ENCODE data around the gene BDP1. TPM values are rescaled to one million over a fixed set of nuclear protein-coding genes. Genes with fewer than 3 reads are reported as not detected.
"Not testable (repeated sequence)": the region's sequence is repeated elsewhere in the genome, so short reads cannot be mapped to it uniquely, and the experiment has no call there.

BDP1 gene
- total RNA-seq: 10 to 100 TPM; 26.5 to 42.9 (median 32.6) TPM

GRCh38 chr5:71455427-71456361, at the start of gene BDP1:
TSS of gene BDP1 (plus strand) at chr5:71455651. CDS start at chr5:71455878, 227 bp downstream.
- ATAC-seq (ENCODE audit: low FRiP score): peak; percentile 96
- DNase-seq (ENCODE audit: low spot score): peak; percentile 96
- TF ChIP-seq CTCF (IDR thresholded peaks at IDR 0.05): no peak

DNA sequence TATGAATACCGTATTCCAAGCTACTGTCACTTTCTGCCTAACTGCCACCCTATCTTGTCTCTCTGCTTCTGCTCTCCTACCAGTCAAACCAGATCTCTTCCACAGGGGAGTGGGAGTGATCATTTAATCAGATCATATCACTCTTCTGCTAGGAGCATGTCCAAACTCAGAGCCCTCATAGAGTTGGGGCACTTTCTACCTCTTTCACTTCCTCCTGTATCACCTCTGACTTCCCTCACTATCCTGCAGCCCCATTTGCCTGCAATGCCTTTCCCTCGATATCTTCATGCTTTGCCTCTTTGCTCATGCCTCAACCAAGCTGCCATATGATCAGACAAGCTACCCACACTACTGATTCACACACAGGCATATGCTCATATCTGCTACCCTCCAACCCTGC, 45.4 kb upstream of the BDP1 start:
- ATAC-seq (ENCODE audit: low FRiP score); DNase-seq (ENCODE audit: low spot score): not testable (repeated sequence)

DNA sequence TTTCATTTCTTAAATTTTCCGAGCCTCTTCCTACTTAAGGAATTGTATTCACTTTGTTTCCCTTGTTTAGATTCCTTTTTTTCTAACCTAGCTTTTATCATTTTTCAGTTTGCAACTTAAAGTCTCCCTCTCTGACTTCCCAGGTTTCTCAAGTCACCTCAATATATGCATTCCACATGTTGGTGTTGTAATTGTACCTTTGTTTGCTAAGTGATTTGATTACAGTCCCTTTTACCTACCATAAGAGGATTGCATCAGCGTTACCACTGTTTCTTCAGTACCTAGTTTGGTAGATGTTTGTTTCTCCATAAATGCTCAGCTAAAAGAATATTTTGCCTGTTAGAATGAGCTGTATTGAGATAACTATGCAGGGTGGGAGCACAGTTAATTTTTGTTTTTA, 39.8 kb upstream of the BDP1 start:
- ATAC-seq (ENCODE audit: low FRiP score): not testable (repeated sequence)

DNA sequence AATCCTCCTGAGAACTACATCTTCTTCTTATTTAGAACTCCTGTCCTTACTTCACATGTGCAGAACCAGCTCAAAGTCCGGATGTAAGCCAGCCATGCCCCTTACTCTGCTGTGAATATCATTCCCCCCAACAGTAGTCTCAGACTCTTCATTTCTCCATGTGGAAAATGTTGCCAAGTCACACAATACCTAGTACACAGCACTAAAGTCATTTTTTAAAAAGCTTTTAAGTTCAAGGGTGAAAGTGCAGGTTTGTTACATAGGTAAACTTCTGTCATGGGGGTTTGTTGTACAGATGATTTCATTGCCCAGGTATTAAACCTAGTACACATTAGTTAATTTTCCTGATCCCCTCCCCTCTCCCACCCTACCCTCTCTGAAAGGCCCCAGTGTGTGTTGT, 37.4 kb upstream of the BDP1 start:
- DNase-seq (ENCODE audit: low spot score); ATAC-seq (ENCODE audit: low FRiP score): not testable (repeated sequence)

More for the DNA sequence above, 39.8 kb upstream of the BDP1 start:
- DNase-seq (ENCODE audit: low spot score): not testable (repeated sequence)

GRCh38 chr5:71421278-71421677, 34.2 kb upstream of the BDP1 start:
- DNase-seq (ENCODE audit: low spot score); ATAC-seq (ENCODE audit: low FRiP score): not testable (repeated sequence)

DNA sequence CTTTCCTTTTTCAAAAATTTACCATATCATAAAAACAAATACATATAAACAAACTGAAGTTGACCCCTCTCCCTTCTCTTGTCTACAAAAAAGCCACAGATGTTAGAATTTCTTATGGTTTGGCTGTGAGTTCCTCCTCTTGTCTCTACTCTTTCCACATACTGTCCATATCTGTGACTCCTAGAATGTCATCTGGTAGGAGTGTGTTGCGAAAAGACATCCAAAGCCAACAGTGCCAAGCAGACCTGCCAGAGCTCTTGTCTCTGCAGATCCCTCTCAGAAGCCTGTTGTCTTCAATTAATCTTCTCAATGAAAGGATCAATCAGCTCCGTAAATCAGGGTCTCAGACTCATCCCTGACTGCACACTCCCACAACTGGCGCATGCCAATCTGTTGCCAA, 31.6 kb upstream of the BDP1 start:
- not testable (repeated sequence) for DNase-seq (ENCODE audit: low spot score); ATAC-seq (ENCODE audit: low FRiP score)

- not testable (repeated sequence) for DNase-seq (ENCODE audit: low spot score); ATAC-seq (ENCODE audit: low FRiP score)
Measured at GRCh38 chr5:71426686-71427474, 28.6 kb upstream of the BDP1 start.

DNA sequence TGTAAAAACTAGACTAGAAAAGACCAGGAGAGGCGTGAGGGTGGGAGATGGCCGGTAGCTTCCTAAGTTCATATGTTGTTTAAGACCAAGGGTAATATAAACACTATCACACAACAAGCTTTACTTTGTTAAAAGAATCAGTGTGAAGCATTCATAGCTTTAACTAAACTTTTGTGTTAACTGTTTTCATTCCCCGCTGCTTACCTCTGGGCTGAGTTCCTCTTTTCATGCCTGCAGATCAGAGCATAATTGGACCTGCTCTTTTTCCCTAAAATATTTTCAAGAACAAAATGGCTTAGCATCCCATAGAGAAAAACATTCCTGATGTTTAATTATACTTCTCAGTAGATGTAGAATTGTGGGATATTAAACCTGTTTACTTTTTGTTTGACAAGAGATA, 23.0 kb upstream of the BDP1 start:
- ATAC-seq (ENCODE audit: low FRiP score); DNase-seq (ENCODE audit: low spot score): not testable (repeated sequence)

- DNase-seq (ENCODE audit: low spot score); ATAC-seq (ENCODE audit: low FRiP score): not testable (repeated sequence)
Measured at GRCh38 chr5:71434825-71435224, 20.6 kb upstream of the BDP1 start.

DNA sequence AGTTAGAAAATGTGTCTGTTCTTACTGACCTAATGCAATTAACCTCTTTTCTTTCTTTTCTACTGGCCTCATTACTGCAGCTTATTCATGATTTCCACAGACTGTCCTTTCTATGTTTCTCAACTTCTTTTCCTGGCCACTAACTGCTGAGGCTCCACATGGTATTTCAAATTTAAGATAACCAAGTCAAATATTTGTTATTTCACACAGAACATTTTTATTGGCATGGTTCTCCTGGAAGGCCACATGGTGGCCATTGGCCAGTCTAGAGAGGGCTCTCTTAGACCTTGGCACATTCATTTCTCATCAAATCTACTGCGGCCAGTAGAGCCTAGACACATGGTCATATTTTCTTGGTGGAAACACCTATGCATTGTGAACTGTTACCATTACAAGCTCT, 13.9 kb upstream of the BDP1 start:
- ATAC-seq (ENCODE audit: low FRiP score); DNase-seq (ENCODE audit: low spot score): not testable (repeated sequence)

- ATAC-seq (ENCODE audit: low FRiP score); DNase-seq (ENCODE audit: low spot score): not testable (repeated sequence)
Measured at GRCh38 chr5:71443891-71444290, 11.6 kb upstream of the BDP1 start.

DNA sequence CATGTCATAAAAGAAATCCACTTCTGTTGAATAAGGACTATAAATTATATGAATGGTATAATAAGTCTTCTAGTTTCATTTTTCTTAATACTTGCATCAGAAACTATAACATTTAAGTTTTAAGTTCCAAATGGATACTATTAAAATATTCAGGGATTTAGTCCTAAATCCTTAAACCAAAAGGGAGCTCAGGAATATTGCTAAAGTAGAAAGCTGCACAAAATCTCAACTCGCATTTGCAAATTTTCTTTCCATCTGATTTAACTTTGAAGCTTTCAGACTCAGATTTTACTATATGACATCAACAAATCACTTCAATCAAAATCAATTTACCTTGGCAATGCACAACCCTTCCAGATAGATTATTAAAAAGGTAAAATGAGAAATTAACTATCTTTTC, 10.4 kb upstream of the BDP1 start:
- ATAC-seq (ENCODE audit: low FRiP score); DNase-seq (ENCODE audit: low spot score): not testable (repeated sequence)

GRCh38 chr5:71445523-71446152, 9.8 kb upstream of the BDP1 start:
- ATAC-seq (ENCODE audit: low FRiP score); DNase-seq (ENCODE audit: low spot score): not testable (repeated sequence)

DNA sequence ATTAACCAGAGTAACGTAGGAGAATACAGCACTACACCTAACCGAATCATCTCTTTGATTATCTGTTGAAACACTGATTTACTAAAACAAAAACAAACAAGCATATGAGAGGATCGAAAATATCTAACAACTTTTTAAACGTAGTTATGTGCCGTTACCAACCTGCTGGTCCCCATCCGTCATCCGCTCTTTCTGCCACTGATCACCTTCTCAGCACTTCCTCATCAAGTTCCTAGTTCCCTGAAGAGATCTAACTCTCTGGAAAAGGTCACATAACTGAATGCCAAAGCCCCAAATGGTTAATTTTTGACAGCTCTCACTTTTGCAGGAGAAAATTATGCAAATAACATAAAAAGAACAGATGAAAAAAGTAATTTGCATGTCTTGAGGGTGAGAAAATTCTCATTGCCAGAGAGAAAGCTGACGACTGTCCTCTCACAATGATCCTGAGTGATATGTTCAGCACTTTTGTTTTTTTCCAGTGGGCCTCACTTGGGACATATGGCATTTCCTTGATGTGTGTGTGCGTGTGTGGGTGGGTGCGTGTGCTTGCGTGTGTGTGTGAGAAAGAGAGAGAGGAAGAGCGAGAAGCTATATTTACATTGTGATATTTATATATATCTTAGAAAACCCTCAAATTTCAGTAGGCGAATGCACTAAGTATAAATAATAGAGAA, 8.8 kb upstream of the BDP1 start:
- DNase-seq (ENCODE audit: low spot score); ATAC-seq (ENCODE audit: low FRiP score): not testable (repeated sequence)

DNA sequence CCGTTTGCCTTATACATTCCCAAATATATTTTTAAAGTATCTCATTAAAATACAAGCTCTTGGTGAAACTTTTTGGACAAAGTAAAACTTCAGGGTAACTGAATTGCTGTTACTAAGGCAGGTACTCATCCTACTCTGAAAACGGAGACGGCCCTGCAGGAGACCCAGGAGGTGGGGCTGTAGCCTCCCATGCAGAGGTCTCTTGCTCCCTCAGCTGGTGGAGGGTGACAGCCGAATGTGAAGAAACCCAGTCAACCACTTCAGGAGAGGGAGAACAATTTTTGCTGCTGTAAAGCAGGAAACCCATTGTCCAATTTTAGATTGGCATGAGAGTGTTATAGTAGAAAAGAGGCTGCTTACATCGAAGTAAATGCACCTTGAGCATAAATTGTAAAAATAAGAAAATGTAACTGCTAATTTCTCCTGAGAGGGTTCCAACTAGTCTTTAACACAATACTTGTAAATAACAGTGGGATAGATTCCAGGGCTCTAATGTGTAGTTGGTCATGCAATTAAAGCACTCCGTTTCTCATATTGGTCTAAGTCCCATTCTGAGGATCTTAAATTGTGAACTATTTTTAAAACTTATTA, 8.1 kb upstream of the BDP1 start:
- not testable (repeated sequence) for DNase-seq (ENCODE audit: low spot score)
- peak; percentile 57 for ATAC-seq (ENCODE audit: low FRiP score)

All from omental fat pad (tissue), 4 donors.